Embryonic facial prominence (tissue), 1 donor: ENCODE data around the gene INHBC.
"Not testable (repeated sequence)": the region's sequence is repeated elsewhere in the genome, so short reads cannot be mapped to it uniquely, and the experiment has no call there.

Experiments
- DNase-seq: peaks from one replicate; pipeline ENCODE4 v3.0.0-alpha.2; 2016; ENCODE audit errors: extremely low spot score

INHBC gene, protein sequence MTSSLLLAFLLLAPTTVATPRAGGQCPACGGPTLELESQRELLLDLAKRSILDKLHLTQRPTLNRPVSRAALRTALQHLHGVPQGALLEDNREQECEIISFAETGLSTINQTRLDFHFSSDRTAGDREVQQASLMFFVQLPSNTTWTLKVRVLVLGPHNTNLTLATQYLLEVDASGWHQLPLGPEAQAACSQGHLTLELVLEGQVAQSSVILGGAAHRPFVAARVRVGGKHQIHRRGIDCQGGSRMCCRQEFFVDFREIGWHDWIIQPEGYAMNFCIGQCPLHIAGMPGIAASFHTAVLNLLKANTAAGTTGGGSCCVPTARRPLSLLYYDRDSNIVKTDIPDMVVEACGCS

GRCh38 chr12:57434517-57435223, at the start of gene INHBC:
Gene INHBC, plus strand, starts transcription at chr12:57434784. Its CDS starts 103 bp downstream, at chr12:57434887.
- DNase-seq, result no peak

- DNase-seq, result no peak
Observed at GRCh38 chr12:57385586-57385985, 49.0 kb upstream of the INHBC start.

DNA sequence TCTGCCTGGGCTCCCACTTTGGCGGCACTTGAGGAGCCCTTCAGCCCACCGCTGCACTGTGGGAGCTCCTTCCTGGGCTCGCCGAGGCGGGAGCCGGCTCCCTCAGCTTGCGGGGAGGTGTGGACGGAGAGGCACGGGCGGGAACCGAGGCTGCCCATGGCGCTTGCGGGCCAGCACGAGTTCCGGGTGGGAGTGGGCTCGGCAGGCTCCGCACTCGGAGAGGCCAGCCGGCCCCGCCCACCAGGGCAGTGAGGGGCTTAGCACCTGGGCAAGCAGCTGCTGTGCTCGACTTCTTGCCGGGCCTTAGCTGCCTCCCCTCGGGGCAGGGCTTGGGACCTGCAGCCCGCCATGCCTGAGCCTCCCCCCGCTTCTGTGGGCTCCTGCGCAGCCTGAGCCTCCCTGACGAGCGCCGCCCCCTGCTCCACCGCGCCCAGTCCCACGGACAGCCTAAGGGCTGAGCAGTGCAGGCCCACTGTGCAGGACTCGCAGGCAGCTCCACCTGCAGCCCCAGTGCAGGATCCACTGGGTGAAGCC, 48.3 kb upstream of the INHBC start:
- no peak for DNase-seq

- DNase-seq, result no peak
Observed at GRCh38 chr12:57388425-57388824, 46.2 kb upstream of the INHBC start.

DNA sequence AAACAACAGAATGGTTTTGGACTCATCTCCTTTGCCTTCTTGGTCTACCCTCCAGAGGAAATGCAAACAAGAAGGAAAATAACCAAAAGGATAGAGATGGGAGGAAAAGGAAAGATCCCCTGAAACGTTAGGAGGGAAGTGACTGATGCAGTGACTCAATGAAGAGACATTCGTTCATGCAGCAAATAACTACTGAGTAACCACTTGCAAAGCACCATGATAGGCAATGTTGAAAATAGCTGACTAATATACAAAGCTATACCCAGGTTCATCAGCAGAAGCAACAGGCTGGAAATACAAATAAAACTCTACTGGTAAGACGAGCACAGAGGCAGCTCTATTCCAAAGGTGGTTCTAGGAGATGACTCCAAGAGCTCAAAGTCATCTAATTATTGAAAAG, 45.6 kb upstream of the INHBC start:
- DNase-seq, result no peak

DNA sequence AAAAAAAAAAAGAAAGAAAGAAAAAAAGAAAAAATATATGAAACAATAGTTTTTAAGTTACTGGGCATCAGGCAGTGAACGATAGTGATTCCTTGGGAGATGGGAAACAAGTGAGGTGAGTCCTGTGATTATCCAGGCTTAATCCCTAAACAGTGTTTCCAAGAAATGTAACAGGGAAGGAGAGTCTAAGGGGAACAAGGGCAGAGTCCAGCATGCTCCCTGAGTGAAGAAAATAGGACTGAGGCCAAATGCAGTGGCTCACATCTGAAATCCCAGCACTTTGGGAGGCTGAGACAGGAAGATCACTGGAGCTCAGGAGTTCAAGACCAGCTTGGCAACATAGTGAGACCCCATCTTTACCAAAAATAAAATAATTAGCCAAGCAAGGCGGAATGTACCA, 44.4 kb upstream of the INHBC start:
- no peak for DNase-seq

- DNase-seq, result no peak
Observed at GRCh38 chr12:57395121-57395520, 39.5 kb upstream of the INHBC start.

DNA sequence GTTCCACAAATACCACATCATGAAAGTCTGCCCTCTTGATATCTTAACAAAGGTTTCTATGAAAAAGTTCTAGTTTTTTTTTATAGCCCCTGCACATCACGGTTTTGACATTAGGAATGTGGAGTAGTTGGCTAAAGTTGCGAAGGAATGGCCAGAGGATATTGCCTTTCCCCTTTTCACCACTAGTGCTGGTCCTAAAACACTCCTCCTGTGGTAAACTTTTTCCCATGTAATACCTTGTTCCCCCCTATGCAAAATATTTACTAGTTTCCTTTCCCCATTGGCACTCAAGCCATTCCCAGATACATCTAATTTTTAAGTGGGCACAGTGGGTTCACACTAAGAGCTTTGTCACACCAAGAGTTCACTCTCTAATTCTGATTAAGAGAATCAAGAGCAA, 37.1 kb upstream of the INHBC start:
- DNase-seq, result no peak

DNA sequence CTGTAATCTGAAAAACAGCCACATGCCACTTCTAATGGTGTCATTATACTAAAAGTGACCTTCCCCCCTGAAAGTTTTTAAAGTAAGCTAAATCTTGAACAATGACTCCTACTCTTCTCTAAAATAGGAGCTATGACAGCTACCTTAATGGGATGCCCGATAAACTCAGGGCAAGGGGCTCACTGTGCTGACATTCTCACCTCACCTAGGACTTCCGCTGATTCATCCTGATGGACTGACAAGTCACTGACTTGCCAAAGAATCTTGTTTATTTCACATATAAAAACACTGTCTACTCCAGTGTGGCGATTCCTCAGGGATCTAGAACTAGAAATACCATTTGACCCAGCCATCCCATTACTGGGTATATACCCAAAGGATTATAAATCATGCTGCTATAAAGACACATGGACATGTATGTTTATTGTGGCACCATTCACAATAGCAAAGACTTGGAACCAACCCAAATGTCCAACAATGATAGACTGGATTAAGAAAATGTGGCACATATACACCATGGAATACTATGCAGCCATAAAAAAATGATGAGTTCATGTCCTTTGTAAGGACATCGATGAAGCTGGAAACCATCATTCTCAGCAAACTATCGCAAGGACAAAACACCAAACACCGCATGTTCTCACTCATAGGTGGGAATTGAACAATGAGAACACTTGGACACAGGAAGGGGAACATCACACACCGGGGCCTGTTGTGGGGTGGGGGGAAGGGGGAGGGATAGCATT, 34.7 kb upstream of the INHBC start:
- DNase-seq, result not testable (repeated sequence)

DNA sequence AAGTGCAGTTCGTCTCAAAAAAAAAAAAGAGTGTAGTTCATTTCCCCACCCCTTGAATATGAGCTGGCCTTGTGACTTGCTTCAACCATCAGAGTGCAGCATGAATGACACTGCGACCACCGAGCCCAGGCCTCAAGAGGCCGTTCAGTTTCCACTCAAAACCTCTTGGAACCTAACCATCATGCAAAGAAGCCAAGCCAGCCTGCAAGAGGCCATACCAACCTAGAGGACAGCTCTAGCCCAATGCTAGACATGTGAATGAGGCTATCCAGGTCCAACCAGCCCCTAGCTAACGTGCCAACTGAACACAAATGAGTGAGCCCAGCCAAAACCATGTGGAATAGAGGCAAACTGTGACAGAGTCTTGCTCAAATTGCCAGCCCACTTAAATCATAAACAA, 33.4 kb upstream of the INHBC start:
- DNase-seq, result no peak

DNA sequence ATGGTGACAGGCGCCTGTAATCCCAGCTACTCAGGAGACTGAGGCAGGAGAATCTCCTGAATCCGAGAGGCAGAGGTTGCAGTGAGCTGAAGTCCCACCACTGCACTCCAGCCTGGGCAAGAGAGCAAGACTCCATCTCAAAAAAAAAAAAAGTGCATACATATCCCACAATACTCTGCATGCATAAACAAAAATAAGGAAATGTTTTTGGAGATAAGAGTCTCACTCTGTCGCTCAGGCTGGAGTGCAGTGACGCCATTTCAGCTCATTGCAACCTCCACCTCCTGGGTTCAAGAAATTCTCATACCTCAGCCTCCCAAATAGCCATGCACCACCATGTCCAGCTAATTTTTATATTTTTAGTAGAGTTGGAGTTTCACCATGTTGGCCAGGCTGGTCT, 32.4 kb upstream of the INHBC start:
- not testable (repeated sequence) for DNase-seq

- no peak for DNase-seq
Observed at GRCh38 chr12:57404966-57405640, 29.5 kb upstream of the INHBC start.

DNA sequence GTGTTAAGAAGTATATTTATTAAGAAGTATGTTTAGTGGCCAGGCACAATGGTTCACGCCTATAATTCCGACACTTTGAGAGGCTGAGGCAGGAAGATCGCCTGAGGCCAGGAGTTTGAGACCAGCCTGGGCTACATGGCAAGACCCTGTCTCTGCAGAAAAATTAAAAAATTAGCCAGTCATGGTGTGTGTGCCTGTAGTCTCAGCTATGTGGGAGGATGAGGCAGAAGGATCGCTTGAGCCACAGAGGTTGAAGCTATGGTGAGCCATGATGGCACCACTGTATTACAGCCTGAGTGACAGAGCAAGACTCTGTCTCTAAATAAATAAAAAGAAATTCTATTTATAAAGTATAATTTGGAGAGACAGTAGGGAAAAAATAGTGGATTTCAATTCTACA, 24.1 kb upstream of the INHBC start:
- DNase-seq, result no peak

- not testable (repeated sequence) for DNase-seq
Observed at GRCh38 chr12:57414160-57414559, 20.4 kb upstream of the INHBC start.

DNA sequence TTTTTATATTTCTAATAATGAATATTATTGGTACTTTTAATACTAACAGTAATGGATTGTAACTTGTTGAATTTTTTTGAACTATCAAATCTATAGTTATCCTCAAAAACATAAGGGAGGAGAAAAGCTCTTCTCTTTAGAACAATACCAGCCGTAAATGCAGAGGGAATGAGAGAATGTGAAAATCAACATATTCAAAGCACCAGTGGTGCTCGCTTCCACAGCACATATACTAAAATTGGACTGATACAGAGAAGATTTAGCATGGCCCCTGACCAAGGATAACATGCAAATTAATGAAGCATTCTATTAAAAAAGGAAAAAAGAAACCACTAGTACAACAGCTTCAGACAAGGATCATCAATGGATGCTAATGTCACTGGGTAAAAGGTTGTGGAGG, 19.5 kb upstream of the INHBC start:
- DNase-seq, result no peak

DNA sequence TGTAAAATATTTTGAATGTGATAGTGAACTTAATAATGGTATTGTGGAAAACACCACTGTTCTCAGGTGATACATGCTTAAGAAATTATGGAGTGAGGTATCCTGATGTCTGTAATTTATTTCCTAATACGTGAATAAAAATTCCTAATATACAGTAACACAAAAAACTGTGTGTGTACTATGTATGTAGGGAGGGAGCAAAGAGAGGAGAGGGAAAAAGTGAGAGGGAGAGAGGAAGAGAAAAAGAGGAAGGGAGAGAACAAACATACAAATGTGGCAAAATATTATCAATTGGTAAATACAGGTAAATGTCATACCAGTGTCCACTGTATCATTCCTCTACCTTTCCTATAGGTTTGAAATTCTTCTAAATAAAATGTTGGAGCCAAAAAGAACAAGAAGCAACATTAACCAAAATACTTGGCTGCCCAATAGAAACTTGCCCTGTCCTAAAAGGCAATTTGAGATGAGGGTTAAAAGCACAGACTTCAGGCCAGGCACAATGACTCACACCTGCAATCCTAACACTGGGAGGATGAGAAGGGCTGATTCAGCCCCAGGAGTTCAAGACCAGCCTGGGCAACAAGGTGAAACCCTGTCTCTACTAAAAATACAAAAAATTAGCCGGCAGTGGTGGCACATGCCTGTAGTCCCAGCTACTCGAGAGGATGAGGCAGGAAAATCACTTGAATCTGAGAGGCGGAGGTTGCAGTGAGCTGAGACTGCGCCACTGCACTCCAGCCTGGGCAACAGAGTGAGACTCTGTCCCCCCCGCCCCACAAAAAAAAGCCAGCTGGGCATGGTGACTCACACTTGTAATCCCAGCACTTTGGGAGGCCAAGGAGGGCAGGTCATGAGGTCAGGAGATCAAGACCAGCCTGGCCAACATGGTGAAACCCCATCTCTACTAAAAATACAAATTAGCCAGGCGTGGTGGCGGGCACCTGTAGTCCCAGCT, 18.3 kb upstream of the INHBC start:
- DNase-seq, result no peak

- no peak for DNase-seq
Observed at GRCh38 chr12:57418255-57418654, 16.3 kb upstream of the INHBC start.

GRCh38 chr12:57419495-57419894, 15.1 kb upstream of the INHBC start:
- DNase-seq, result no peak

DNA sequence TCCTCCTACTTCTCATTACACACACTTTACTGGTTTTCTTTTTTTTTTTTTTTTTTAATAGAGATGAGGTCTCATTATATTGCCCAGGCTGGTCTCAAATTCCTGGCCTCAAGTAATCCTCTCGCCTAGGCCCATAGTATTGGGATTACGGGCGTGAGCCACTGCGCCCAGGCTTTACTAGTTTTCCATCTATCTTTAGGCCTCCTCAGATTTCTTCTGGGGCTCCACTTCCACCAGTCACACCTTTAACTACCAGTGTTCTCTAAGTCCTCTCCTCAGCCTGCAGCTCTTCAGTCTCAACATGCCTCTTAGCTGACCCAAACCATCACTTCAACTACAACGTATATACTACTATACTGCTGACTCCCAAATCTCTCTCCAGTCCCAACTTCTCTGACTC, 14.1 kb upstream of the INHBC start:
- no peak for DNase-seq

GRCh38 chr12:57426948-57427347, 7.6 kb upstream of the INHBC start:
- DNase-seq, result not testable (repeated sequence)

DNA sequence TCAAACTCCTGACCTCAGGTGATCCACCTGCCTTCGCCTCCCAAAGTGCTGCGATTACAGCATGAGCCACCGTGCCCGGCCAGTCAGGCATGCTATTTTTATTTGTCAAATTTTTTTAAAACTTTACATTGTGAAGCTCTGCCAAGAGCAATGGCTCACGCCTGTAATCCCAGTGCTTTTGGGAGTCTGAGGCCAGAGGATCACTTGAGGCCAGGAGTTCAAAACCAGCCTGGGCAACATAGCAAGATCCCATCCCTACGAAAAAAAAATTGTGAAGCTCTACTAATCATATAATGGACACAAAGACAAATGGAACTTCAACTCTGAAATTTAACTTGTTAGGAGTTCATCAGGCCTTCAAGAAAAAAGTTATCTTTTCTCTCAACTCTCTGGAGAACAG, 5.6 kb upstream of the INHBC start:
- no peak for DNase-seq
